GM12873 (cell line): Measurements from ENCODE around the gene DAGLA.

ENCODE experiments used
- TF ChIP-seq, protein P1 (sequence below): IDR thresholded peaks from 2 replicates; pipeline ENCODE4 v1.5.1; 2012; ENCODE audit warnings: low read depth, mild to moderate bottlenecking, moderate library complexity, low read length, control low read depth; ENCODE audit not compliant: insufficient read depth; ENCODE audit errors: missing control alignments

Gene DAGLA

GRCh38 chr11:61710019-61710418 is 29.8 kb downstream of the DAGLA start:
- TF ChIP-seq, protein P1, sequence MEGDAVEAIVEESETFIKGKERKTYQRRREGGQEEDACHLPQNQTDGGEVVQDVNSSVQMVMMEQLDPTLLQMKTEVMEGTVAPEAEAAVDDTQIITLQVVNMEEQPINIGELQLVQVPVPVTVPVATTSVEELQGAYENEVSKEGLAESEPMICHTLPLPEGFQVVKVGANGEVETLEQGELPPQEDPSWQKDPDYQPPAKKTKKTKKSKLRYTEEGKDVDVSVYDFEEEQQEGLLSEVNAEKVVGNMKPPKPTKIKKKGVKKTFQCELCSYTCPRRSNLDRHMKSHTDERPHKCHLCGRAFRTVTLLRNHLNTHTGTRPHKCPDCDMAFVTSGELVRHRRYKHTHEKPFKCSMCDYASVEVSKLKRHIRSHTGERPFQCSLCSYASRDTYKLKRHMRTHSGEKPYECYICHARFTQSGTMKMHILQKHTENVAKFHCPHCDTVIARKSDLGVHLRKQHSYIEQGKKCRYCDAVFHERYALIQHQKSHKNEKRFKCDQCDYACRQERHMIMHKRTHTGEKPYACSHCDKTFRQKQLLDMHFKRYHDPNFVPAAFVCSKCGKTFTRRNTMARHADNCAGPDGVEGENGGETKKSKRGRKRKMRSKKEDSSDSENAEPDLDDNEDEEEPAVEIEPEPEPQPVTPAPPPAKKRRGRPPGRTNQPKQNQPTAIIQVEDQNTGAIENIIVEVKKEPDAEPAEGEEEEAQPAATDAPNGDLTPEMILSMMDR, result no peak

- TF ChIP-seq, protein P1, result no peak
These were observed 30.8 kb downstream of the DAGLA start for GRCh38 chr11:61711037-61711436.

GRCh38 chr11:61711498-61711897 is 31.3 kb downstream of the DAGLA start:
- TF ChIP-seq, protein P1, result no peak

GRCh38 chr11:61712314-61712713 is 32.1 kb downstream of the DAGLA start:
- TF ChIP-seq, protein P1, result no peak

- TF ChIP-seq, protein P1, result no peak
These were observed 32.7 kb downstream of the DAGLA start for GRCh38 chr11:61712846-61713245.

DNA sequence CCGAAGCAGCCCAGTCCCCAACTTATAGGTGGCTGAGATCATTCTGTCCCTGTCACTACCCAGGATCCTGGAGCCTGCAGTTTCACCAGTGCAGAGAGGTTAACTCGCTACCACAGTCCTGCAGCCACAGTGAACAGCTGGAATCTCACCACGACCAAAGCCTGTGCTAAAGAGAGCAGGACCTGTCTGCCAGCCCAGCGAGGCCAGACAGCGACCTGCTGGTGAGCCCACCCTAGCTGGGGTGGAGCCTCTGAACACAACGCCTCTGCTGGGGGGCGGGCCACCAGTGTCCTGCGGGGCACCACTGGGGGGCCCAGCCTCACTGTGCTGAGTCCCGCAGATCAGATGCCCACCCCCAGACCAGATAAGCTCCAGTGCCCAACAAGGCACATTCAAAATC is 33.3 kb downstream of the DAGLA start:
- TF ChIP-seq, protein P1, result no peak

GRCh38 chr11:61713906-61714305 is 33.7 kb downstream of the DAGLA start:
- TF ChIP-seq, protein P1, result no peak

DNA sequence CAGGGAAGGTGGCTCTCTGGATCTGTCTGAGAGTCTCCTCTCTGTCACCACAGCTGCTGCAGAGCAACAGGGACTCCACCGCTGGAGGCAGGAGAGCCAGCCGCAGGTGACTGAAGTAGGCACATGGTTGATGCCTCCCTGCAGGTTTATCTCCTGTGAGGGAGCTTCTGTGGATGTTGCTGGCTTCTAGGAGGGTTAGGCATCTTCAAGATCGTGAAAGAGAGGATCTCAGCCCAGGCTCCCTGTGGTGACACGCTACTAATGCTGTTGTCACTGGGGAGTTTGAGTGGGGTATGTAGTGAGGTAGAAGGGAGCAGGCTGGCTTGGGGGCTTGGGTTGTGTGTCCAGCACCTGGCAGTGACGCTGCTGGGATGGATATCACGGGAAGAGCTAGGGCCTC is 34.1 kb downstream of the DAGLA start:
- TF ChIP-seq, protein P1, result no peak
